Keratinocyte (primary cell): ENCODE measurements around the gene E4F1.

ENCODE experiments used
- EZH2 ChIP-seq: IDR thresholded peaks from one replicate; pipeline ENCODE4 v1.6.1; 2012; ENCODE audit warnings: inconsistent platforms, mild to moderate bottlenecking, low read length, moderate library complexity
- TF ChIP-seq, protein P1 (sequence below), 3 experiments: IDR thresholded peaks in 1 of 3; conservative IDR thresholded peaks in 1 of 3; optimal IDR thresholded peaks in 1 of 3; 2 replicates in 2 of 3; 3 replicates in 1 of 3; pipeline versions ENCODE3 to v1.5.1; 2011; ENCODE audit warnings: low read length in 3 of 3, mild to moderate bottlenecking in 3 of 3, moderate library complexity in 2 of 3, control low read depth in 1 of 3, inconsistent platforms in 1 of 3; ENCODE audit not compliant: insufficient read depth in 2 of 3; ENCODE audit errors: extremely low read depth in 1 of 3

DNA sequence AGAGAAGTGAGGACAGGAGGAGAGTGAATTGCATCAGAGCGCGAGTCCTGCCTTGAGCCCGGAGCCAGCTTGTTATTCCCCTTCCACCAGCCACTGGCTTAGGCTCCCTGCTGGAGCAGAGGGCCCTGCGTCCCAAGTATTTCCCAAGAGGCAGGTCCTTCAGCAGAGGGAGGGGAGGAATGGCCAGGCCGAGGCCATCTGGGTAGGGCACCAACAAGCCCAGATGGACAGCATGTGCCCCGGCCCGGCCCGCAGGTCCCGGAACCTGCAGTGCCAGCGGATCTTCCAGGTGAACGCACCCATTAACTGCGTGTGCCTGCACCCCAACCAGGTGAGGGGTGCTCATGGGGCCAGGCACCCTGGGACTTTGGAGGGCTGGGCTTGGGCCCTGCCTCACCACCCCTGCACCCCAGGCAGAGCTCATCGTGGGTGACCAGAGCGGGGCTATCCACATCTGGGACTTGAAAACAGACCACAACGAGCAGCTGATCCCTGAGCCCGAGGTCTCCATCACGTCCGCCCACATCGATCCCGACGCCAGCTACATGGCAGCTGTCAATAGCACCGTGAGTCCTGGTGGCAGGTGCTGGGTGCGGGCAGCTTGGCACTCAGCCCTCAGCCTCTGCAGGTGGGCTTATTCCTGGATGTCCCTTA lies 16.5 kb upstream of the E4F1 start:
- TF ChIP-seq, protein P1, sequence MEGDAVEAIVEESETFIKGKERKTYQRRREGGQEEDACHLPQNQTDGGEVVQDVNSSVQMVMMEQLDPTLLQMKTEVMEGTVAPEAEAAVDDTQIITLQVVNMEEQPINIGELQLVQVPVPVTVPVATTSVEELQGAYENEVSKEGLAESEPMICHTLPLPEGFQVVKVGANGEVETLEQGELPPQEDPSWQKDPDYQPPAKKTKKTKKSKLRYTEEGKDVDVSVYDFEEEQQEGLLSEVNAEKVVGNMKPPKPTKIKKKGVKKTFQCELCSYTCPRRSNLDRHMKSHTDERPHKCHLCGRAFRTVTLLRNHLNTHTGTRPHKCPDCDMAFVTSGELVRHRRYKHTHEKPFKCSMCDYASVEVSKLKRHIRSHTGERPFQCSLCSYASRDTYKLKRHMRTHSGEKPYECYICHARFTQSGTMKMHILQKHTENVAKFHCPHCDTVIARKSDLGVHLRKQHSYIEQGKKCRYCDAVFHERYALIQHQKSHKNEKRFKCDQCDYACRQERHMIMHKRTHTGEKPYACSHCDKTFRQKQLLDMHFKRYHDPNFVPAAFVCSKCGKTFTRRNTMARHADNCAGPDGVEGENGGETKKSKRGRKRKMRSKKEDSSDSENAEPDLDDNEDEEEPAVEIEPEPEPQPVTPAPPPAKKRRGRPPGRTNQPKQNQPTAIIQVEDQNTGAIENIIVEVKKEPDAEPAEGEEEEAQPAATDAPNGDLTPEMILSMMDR (optimal IDR thresholded peaks at IDR 0.05 in 1 of 3, IDR thresholded peaks at IDR 0.05 in 1 of 3, conservative IDR thresholded peaks at IDR 0.05 in 1 of 3; ENCODE audit: extremely low read depth in 1 of 3, insufficient read depth in 2 of 3, low read length in 3 of 3) = no peak
- no peak for TF ChIP-seq EZH2
